Measurements from ENCODE around the gene EMID1.

Gene EMID1

DNA sequence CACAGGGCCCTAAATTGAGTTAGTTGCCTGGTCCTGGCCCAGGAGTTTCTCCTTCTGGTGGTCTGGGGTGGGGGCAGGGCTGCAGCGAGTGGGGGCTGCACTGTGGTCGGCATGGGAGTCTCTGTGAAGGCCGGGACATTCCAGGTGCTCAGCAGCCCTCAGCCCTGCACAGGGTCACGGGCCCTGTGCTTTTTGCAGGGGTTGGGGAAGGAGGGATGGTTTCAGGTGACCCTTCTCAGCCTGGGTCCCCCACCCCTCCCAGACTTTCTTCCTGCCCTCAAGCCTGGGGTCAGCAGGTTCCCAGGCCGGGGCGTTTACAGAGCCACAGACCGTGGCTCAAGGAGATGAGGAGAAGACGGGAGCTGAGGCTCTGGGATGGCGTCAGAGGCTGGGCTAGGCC, 7.8 kb downstream of the EMID1 start:
- H4K20me1 ChIP-seq (ENCODE audit: insufficient read depth, low read length): peaks cover 54% of the 10 kb centered on the region
- H2AFZ ChIP-seq (ENCODE audit: low read depth, low read length): no peak overlapping the region

DNA sequence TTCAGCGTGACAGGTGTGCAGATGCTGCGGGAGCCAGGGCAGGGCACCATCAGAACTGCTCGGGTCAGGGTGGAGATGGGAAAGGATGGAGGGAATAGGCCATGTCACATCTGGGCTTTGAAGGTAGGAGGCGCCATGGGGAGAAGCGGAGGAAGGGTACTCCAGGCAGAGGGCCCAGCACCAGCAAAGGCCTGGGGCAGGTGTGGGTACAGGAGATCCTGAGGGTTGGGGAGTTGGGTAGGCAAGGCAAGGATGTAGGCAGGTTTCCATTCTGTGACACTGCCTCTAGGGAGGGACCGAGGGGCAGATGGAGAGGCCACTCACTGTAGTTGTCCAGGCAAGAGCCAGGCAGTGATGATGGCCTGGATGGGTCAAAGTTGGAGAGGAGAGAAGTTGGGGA, 8.5 kb downstream of the EMID1 start:
- H4K20me1 ChIP-seq (ENCODE audit: insufficient read depth, low read length): peaks cover 53% of the 10 kb centered on the region
- H3K79me2 ChIP-seq (ENCODE audit: insufficient read depth, low read length): peaks cover 39% of the 10 kb centered on the region
- no peak overlapping the region for H2AFZ ChIP-seq (ENCODE audit: low read depth, low read length)
- no peak overlapping the region; the same call in 1 of the 2 replicates for H3K27ac ChIP-seq (ENCODE audit: low read length)
- no peak overlapping the region for H3K4me2 ChIP-seq (ENCODE audit: insufficient read depth, low read length)
- H3K9ac ChIP-seq (ENCODE audit: low read depth, low read length): no peak overlapping the region
- H3K36me3 ChIP-seq (ENCODE audit: insufficient read depth, low read length): peaks cover 85% of the 10 kb centered on the region
- no peak for ATAC-seq (ENCODE audit: insufficient read depth, low read depth)
- H3K9me3 ChIP-seq (ENCODE audit: insufficient read depth, low read length, severe bottlenecking): no peaks in the 10 kb centered on the region
- DNase-seq: no peak
- TF ChIP-seq CTCF (IDR thresholded peaks at IDR 0.05; ENCODE audit: borderline replicate concordance, extremely low read depth, low read length, poor library complexity, severe bottlenecking): no peak
- TF ChIP-seq EZH2 (IDR thresholded peaks at IDR 0.05; ENCODE audit: borderline replicate concordance, low read depth, low read length, severe bottlenecking): no peak
- peaks cover 11% of the 10 kb centered on the region for H3K4me1 ChIP-seq (ENCODE audit: insufficient read depth, low read length)
- no peak overlapping the region for H3K4me3 ChIP-seq (ENCODE audit: low read depth in 1 of 2, low read length in 2 of 2)
- H3K27me3 ChIP-seq (ENCODE audit: insufficient read depth, low read length, poor library complexity): no peaks in the 10 kb centered on the region

More for the DNA sequence above, 7.8 kb downstream of the EMID1 start:
- H3K4me2 ChIP-seq (ENCODE audit: insufficient read depth, low read length): no peak overlapping the region
- TF ChIP-seq EZH2 (IDR thresholded peaks at IDR 0.05; ENCODE audit: borderline replicate concordance, low read depth, low read length, severe bottlenecking) (no peak), CTCF (IDR thresholded peaks at IDR 0.05; ENCODE audit: borderline replicate concordance, extremely low read depth, low read length, poor library complexity, severe bottlenecking) (no peak)
- peaks cover 46% of the 10 kb centered on the region for H3K79me2 ChIP-seq (ENCODE audit: insufficient read depth, low read length)
- H3K36me3 ChIP-seq (ENCODE audit: insufficient read depth, low read length): peaks cover 85% of the 10 kb centered on the region
- 0 out of 2 replicates have a peak overlapping the region, but pooled peaks have one; percentile 28 for H3K27ac ChIP-seq (ENCODE audit: low read length)
- no peak overlapping the region for H3K9ac ChIP-seq (ENCODE audit: low read depth, low read length)
- DNase-seq (no peak), ATAC-seq (ENCODE audit: insufficient read depth, low read depth) (no peak)
- no peaks in the 10 kb centered on the region for H3K27me3 ChIP-seq (ENCODE audit: insufficient read depth, low read length, poor library complexity)
- H3K4me1 ChIP-seq (ENCODE audit: insufficient read depth, low read length): peaks cover 19% of the 10 kb centered on the region
- H3K4me3 ChIP-seq (ENCODE audit: low read depth in 1 of 2, low read length in 2 of 2): no peak overlapping the region
- no peaks in the 10 kb centered on the region for H3K9me3 ChIP-seq (ENCODE audit: insufficient read depth, low read length, severe bottlenecking)

DNA sequence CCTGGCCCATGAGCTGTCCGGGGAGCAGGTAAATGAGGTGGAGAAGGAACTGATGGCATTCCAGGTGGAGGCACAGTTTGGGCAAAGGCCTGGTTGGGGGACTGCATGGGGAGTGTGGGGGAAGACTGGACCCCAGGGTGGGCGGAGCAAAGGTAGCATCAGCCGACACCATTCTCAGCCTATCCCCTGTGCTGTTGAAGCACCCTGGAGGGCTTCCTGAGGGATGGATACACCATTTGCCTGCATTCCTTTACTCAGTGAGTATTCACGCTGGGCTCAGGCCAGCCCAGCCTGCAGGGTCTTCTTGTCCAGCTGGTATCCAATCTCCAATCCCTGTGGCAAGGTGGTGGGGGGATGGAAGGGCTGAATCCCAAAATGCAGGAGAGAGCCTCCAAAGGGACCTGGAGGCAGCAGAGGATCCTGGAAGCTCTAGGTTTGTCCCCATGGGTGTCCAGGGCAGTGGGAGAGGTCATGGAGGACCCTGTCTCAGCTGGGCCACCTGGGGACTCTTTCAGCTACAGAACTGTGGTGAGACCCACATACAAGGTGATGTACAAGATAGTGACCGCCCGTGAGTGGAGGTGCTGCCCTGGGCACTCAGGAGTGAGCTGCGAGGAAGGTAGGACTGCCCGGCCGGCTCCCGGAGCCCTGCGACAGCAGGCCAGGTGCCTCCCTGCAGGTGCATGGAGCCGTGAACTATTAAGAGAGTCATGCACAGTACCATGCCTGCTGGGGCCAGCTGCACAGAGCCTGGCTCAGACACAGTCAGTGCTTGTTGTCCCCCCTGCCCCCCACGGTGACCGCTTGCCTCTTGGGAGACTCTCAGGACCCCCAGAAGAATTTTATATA, 9.5 kb downstream of the EMID1 start:
- TF ChIP-seq EZH2 (IDR thresholded peaks at IDR 0.05; ENCODE audit: borderline replicate concordance, low read depth, low read length, severe bottlenecking) (no peak), CTCF (IDR thresholded peaks at IDR 0.05; ENCODE audit: borderline replicate concordance, extremely low read depth, low read length, poor library complexity, severe bottlenecking) (no peak)
- H3K79me2 ChIP-seq (ENCODE audit: insufficient read depth, low read length): peaks cover 29% of the 10 kb centered on the region
- no peak for DNase-seq

More for the DNA sequence above, 9.5 kb downstream of the EMID1 start:
- Histone ChIP-seq H3K27ac (ENCODE audit: low read length) (no peak overlapping the region), H3K9me3 (ENCODE audit: insufficient read depth, low read length, severe bottlenecking) (no peaks in the 10 kb centered on the region), H3K27me3 (ENCODE audit: insufficient read depth, low read length, poor library complexity) (no peaks in the 10 kb centered on the region), H4K20me1 (ENCODE audit: insufficient read depth, low read length) (peaks cover 47% of the 10 kb centered on the region), H3K9ac (ENCODE audit: low read depth, low read length) (no peak overlapping the region), H2AFZ (ENCODE audit: low read depth, low read length) (no peak overlapping the region), H3K4me2 (ENCODE audit: insufficient read depth, low read length) (no peak overlapping the region), H3K4me3 (ENCODE audit: low read depth in 1 of 2, low read length in 2 of 2) (no peak overlapping the region), H3K4me1 (ENCODE audit: insufficient read depth, low read length) (peaks cover 9% of the 10 kb centered on the region), H3K36me3 (ENCODE audit: insufficient read depth, low read length) (peaks cover 80% of the 10 kb centered on the region)
- no peak for ATAC-seq (ENCODE audit: insufficient read depth, low read depth)

Data from DND-41 (cell line).